ENCODE measurements around the gene PRR13.
"Not testable (repeated sequence)": the region's sequence is repeated elsewhere in the genome, so short reads cannot be mapped to it uniquely, and the experiment has no call there.

The PRR13 gene

DNA sequence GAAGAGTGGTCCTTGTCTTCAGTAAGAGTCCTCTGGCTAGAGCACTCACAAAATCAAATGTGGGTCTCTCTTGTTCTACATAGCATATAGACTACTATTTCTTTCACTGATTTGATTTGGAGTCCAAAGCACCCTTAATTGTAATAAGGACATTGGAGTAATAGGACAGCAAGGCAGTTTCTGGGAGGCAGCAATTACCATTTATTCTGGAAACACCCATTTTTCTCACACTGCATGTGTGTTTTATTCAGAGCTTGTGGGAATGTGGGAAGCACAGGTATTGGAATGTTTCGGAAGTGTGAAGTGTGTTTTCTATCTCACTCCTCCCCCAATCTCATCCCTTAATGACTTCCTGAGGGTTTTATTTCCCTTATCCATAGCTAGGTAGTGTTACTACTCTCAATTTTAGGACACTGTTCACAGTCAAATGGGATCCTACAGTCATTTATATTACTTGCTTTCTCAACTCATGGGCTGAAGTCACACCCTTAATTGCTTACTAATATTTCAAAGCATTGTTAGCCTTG lies 30.6 kb downstream of the PRR13 start:
- DNase-seq (ENCODE audit: low read depth), result no peak

DNA sequence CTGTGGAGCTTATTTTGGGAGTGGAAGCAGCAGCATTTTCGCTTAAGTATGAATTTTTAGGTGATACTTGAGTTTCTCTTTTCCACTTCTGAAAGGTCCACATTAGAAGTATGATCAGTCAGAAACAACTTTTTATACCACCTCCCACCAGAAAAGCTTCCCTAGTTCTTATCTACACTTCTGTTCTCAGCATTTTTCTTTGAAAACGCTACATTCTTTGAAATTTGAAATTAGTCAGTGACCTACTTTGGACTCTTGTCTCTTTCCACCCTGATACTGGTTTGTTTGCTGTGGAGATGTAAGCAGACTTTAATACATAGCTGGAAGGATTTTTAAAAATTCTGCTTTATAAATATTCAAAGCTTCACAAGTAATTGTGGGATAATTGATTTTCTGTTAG lies 32.5 kb downstream of the PRR13 start:
- no peak for DNase-seq (ENCODE audit: low read depth)

DNA sequence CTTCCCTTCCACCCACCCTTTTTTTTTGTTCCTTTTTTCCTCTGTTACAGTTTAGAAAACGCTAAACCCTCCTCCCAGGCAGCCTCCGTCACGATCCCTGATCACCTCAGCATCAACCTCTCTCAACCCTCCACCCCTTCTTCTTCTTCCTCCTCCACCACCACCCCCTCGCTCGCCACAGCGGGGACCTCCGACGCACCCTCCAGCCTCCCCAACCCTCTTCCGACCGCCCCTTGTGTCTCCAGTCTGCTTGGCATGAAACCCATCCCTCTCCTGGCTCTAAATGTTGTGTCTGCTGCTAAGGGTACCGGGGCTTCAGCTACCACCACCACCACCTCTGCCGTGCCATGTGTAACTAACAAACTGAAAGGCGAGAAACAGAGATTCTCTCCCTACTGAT lies 33.3 kb downstream of the PRR13 start:
- DNase-seq (ENCODE audit: low read depth), result no peak

DNA sequence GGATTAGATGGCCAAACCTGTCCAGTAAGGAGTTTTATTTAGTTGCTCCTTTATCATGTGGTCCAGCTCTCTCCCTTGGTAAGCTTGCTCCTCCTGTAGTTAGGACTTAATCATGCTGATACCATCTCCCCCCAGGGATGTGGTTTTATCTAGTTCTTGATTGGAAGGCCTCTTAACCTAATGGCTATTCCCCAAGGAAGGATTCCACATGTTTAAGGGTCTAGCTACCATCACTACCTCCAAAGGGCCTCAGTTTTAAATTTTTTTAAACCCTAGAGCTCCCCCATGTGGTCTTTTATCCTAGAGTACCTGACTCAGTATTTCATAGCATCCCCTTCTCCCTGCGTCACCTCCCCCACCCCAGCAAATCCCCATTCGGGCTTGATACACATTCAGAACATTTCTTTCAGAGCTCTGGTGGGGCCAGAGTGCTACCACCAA lies 35.3 kb downstream of the PRR13 start:
- DNase-seq (ENCODE audit: low read depth), result no peak

DNA sequence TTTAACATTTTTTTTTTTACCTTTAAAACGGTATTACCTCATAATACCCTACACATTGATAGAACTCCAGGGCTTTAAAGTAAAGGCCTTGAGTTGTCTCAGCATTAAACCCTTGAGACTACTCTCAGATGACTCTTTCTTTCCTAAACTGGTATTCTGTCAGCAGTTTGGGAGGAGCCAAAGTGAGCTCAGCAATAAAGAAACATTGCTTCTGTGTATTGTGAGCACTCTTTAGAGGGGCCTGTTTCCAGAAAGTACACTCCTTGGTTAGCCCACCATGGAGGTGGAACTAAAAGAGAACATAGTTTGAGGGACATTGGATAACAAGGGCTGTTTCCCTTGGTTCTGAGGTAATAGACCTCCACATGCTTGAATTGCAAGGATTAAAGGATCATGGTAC lies 37.3 kb downstream of the PRR13 start:
- DNase-seq (ENCODE audit: low read depth), result no peak

DNA sequence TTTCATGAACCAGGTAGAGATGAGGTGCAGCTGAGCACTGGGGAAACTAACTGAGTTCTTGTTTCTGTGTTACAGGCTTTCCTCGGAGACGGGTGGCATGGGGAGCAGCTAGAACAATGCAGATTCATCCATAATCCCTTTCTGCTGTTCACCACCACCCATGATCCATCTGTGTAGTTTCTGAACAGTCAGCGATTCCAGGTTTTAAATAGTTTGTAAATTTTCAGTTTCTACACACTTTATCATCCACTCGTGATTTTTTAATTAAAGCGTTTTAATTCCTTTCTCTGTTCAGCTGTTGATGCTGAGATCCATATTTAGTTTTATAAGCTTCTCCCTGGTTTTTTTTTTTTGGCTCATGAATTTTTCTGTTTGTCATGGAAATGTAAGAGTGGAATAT lies 37.8 kb downstream of the PRR13 start:
- no peak for DNase-seq (ENCODE audit: low read depth)

DNA sequence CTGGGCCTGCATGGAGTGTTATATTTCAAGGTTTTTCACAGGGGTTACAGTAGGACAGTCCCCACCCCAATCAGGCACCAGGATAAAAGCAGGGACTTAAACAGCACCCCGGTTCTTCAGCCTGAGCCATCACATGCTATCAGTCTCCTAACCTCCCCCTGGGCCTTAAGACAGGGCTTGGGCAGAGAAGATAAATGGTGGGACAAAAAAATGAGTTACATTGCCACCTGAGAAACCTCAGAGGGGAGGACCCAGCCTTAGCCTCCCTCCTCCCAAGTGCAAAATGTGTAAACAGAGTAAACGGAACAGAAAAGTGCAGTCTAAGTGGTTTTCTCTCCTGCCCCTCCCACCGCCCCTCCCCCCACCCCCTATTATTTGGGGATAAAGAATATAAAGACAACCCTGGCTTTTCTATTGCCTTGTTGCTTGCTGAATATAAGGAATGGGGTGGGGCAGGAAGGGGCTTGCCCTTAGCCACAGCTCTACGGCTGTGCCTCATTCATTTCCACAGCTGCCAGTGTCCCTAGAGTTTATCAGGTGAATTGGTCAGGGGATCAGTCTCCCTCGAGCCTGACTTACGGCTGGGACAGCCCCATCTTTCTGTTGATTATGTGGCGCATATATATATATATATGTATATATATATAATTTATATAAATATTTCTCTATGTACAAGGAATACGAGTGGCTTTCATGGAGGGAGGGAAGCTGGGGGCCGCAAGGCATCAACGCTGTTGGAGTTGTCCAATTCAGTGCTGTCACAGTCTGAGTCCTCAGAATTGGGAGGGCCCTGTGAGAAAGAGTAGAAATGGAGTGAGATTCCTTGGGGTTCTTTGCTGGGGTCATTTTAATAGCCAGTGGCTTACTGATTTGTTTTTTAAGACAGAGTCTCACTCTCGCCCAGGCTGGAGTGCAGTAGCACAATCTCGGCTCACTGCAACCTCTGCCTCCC lies 39.2 kb downstream of the PRR13 start:
- no peak for DNase-seq (ENCODE audit: low read depth)

DNA sequence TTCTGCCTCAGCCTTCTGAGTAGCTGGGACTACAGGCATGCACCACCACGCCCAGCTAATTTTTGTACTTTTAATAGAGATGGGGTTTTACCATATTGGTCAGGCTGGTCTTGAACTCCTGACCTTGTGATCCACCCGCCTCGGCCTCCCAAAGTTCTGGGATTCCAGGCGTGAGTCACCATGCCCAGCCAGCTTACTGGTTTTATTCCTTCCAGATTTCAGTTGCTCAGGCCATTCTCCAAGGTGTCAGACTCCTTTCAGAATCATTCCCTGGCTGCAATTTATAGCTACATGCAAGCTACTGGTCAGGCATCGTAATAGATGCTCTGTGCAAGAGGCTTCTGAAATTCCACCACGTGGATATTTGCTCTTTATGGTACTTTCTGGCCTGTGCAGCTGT lies 39.9 kb downstream of the PRR13 start:
- DNase-seq (ENCODE audit: low read depth), result not testable (repeated sequence)

DNA sequence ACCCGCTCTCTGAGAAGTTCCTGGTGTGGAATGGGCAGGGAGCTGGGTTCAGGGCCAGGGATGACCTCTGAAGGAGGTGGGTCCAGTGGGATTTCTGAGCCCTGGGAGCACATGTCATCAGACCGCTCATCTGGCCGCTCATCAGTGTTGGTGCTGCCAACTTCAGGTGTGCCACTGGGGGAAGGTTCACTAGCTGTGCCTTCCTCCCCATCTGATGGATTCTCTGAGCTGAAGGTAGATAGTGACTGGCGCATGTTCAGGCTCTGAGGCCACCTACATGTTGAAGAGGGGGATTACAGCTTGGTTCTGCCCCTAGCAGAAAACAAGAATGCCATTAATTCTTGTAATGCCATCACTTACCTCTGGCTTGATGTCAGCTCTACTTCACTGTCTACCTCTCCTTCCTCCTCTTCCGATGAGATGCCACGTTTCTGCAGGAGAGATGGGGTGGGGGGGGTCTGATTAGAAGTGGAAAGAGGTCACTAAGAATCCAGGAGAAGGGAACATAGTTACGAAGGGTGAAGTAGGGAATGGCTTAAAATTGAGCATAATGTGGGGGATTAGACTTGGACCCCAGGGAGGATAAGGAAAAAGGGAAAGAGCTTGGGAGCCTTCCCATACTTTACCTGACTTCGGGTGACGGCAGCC lies 40.5 kb downstream of the PRR13 start:
- no peak for DNase-seq (ENCODE audit: low read depth)

DNA sequence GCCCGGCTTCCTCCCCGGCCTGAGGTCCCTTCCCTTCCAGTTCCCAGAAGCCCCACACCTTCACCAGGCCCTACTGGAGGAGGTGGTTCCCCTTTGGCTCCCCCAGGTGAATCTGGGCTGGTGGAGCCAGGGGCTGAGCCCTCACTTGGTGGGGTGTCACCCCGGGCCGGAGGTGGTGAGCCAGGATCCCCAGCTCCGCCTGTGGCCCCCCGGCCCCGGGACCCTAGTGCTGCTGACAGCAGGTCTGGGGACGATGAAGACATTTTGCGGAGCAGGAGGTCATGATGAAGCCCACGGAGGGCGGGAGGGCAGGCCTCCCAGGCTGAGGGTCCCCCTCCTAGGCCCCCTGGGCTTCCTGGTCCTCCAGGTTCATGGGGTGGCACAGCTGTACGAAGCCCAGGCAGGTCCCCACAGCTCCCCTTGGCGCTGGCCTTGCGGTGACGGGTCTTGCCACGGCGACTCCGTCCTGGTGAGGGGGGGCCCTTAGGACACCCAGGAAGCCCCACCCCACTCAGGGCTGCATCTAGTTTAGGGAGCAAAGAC lies 41.2 kb downstream of the PRR13 start:
- no peak for DNase-seq (ENCODE audit: low read depth)

DNA sequence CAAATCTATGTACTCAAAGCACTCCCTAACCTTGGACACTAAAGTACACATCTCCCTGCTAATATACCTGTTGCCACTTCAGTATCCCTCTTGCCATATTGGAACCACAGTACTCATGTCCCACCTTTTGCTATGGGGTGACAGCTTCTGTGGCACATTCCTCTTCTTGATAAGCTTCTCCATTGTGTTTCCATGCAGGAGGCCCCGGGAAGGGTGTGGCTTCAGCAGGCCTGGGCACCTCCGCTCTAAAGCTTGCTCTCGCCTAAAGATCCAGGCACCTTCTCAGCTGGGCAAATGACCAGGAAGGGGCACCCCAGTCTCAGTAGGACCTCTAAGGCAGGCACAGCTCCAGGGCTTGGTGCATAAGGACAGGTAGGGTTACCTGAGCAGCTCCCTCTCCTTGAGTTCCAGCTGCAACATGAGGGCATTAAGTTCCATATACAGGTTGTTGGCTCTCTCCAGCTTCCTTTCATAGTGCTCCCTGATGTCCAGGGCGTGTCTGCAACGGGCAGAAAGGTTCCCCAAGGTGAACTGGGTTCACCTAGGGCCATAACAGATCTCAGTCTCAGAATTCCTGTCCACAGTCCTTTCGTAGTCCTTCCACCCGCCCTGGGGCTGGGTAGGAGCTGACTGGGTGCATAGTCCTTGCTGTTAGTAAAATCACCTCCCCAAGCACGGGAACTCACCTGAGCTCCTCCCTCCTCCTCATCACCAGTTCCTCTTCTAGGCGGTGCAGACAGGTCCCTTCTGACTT lies 41.9 kb downstream of the PRR13 start:
- DNase-seq (ENCODE audit: low read depth), result no peak

DNA sequence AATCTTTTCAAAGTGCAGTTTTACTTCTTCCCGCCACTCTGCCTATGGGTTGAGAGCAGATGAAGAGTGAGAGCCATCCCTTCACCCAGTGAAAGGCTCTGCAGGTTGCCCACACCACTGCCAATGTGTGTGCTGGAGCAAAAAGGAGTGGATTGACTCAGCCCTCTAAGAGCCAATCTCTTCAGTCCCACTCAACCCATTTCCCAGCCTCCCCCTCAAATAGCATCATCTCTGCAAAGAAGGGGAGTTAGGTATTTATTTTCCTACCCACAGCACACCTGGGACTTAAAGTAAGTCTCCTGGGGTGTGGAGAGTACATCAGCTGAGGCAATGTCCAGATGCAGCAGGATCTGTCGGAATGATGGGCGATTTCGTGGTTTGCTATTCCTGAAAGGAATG lies 42.4 kb downstream of the PRR13 start:
- DNase-seq (ENCODE audit: low read depth), result no peak

DNA sequence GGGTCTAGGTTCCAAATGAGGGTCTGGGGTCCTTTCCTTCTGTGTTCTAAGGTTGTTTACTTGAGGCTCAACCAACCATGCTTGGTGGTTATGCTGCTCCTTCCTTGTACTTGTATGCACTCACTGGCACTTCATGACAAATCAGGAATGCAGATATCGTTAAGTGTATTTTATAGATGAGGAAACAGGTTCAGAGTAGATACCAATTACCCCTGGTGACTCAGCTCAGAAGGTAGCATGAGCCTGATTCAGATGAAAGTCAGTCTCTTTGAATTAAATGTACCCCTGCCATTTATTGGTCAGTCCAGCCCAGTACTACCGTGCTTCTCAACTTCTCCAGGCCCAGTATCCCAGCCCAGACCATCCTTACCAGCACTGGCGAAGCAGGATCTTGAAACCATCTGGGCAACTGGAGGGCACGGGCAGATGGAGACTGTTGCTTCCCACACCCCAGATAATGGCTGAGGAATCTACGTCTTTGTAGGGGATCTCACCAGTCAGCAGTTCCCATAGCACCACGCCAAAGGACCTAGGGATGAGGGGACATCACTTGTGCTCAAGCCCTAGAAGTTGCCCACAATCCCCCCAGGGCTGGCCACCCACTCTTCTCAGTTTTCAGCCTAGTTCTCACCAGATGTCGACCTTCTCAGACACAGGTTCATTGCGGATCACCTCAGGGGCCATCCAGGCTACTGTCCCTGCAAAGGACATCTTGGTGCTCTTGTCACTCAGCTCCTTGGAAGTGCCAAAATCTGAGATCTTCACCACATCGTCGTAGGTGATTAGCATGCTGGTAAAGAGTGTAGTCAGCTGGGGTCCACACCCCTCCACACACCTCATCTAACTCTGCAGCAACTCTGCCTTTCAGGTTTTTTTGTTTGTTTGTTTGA lies 43.4 kb downstream of the PRR13 start:
- DNase-seq (ENCODE audit: low read depth), result no peak

DNA sequence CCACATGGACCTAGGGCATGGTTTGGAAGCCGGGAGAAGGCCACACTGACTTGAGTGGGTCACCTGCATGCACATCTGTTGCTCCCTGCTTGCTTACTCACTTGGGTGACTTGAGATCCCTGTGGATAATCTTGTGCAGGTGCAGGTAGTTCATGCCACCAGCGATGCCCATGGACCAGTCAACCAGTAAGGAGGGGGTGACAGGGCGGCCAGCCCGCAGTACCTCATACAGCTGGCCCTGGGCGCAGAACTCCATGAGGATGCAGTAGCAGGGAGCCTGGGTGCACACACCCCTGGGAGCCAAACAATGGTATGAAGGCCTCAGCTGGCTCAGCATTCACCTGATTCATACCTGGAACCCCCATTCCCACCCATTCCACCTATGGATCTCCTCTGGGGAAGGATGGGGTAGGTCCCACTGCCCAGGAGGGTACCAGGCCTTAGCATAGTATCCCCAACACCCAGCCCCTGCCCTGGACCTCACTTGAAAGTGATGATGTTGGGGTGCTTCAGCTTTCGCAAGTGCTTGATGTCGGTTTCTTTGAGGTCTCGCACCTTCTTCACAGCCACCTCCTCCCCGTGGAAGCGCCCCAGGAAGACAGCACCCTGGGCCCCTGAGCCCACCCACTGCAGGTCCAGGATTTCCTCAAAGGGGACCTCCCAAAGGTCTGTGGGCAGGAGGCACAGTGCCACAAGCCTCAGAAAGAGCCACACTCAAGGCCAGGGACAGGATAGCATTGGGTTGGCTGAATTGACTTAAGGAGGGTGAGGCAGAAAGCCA lies 44.6 kb downstream of the PRR13 start:
- no peak for DNase-seq (ENCODE audit: low read depth)

DNA sequence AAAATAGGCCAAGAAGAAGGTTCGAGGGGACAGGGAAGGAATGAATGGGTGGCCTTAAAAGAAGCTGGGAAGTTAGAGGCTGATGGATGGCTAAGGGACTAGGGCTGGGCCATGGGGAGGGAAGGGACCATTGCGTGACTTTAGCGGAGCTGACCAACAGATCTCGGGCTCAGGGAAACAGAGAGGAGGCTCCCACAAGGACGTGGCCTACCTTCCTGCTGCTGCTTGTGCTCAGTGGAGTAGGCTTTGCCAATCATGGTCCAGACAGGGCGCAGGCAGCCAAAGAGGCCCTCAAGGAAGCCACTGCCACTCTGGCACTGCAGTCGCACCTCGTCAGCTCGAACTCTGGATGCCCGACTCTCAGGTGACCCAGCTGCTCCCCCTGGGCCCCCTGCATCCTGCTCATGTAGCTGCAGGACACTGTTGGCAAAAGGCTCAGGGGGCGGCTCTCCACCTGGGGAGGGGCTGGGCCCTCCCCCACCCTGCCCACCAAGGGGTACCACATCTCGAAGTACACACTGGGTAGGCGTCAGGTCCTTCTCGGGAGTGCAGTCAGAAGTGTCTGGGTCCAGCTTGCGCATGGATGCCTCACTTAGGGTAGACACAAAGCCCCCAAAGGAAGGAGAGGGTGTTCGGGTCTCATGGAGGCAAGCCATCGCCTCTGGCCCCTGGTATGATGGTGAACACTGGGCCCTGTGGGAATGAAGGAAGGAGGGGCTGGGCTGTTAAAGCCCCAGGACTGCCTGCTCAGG lies 45.4 kb downstream of the PRR13 start:
- no peak for DNase-seq (ENCODE audit: low read depth)

DNA sequence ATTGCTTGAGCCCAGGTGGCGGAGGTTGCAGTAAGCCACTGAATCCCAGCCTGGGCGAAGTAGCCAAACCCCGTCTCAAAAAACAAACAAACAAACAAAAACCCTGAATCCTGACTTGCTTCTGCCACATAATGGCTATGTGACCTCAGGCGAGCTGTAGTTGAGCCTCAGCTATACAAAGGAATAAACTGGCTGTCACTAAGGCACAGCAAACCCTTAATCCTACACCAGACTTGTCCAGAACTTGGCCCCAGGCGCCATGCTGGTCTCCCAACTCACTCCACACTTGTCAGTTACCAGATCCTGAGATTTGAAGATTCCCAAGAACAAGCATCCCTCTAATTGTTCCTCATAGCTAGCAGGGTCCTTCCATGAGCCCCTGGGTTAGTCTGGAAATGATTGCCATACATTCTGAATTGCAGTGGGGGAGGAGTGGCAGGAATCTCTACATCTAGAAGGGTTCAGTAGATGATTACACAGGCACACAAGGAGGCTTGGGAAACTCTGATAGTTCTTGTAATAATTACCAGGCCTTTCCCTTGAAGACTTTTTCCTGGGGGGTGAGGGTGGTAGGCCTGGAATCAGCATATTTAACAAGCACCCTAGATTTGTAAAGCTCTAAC lies 47.8 kb downstream of the PRR13 start:
- DNase-seq (ENCODE audit: low read depth), result no peak

DNA sequence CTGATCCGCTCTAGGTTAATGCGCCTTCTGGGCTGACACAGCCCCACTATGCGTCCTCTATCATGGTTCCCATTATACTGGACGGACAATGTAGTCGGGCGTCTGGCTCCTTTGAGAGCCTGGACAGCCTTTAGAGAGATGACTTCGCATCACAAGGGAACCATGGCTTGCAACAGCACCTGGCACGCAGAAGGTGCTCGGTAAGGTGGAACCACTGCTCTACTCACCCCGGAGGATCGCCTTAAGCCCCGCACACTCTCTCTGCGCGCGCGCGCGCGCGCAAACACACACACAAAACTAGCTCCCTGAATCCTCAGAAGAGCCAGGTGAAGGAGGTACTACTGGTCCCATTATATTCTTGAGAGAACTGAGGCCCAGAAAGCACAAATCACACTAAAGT lies 50.7 kb downstream of the PRR13 start:
- DNase-seq (ENCODE audit: low read depth), result no peak

DNA sequence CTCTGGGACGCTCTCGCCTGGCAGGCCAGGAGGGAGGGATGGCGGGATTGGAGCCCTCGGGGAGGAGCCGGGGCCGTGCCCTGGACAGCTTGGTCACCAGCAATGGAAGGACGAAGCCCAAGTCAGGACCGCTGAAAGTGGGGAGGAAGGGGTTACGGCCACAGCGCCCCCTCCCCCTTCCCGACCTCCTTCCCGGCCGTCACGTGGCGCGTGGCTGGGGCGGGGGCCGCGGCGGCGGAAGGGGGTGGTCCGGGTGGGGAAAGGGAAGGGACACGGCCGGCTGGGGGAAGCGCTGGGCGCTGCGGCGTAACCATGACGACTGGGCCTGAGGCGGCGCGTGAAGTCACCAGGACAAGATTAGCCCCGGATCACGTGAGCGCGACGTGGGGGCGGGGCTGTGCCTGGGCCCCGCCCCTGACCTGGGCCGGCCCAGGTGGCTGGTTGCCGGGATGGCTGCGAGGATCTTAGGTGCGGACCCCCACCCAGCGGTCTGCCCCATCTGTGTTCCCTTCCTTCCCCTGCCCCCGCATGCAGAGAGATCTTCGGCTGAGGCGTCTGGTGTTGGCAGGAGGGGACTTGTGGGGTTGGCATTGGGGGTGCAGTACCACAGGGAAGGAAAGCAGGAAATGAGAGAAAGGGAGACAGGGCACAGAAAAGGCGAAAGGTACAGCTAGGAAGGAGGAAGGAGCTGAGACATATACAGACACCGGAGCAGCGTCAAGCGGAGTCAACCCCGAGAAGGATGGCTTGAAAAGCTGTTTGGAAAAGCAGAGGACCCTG lies 51.5 kb downstream of the PRR13 start:
- DNase-seq (ENCODE audit: low read depth), result peak; percentile 74

Measured in stimulated activated CD8-positive, alpha-beta memory T cell treated with anti-CD3 and anti-CD28 coated beads, Interleukin-15, amount 100 ng/mL, for 24 hours (primary cell).